ENCODE results near the gene SOWAHA.

The SOWAHA gene

DNA sequence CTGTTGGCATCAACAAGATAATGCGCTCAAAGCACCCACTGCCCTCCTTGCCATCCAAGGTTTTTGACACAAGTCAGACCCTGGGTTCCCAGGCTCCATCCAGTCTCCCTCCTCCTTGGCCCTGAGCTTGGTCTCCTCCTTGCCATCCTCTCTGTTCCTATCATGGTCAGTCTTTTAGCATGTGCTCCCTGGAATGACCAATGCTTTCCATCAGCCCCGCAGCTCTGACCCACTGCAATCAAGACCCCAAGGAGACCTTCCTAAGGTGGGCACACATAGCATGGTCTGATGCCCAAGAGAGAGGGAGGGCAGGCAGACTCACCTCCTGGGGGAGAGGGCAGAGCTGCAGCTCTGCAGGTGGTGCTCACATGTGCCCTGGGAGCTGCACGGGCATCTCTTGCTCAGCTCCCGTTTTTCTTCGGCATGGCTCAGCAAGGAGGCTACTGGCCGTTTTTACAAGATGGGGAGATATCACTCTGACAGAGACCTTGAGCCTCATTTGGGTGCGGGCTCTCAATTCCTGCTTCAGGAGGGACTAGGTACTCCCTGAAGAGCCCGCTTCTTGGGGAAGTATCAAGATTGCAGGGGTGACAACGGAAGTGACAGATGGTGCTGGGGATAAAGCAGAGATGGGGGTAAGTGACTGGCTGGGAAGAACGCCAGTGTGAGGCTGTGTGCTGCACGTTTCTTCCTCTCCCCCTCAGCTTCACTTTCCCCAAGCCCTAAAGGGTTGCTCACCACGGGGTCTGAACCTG is 39.3 kb upstream of the SOWAHA start:
- DNase-seq (ENCODE audit: low read depth) = no peak
- H3K4me3 ChIP-seq (replicated peaks; ENCODE audit: low read depth, low read length) = no peak overlapping the region
- TF ChIP-seq, protein P1, sequence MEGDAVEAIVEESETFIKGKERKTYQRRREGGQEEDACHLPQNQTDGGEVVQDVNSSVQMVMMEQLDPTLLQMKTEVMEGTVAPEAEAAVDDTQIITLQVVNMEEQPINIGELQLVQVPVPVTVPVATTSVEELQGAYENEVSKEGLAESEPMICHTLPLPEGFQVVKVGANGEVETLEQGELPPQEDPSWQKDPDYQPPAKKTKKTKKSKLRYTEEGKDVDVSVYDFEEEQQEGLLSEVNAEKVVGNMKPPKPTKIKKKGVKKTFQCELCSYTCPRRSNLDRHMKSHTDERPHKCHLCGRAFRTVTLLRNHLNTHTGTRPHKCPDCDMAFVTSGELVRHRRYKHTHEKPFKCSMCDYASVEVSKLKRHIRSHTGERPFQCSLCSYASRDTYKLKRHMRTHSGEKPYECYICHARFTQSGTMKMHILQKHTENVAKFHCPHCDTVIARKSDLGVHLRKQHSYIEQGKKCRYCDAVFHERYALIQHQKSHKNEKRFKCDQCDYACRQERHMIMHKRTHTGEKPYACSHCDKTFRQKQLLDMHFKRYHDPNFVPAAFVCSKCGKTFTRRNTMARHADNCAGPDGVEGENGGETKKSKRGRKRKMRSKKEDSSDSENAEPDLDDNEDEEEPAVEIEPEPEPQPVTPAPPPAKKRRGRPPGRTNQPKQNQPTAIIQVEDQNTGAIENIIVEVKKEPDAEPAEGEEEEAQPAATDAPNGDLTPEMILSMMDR (IDR thresholded peaks at IDR 0.05; ENCODE audit: low read length, missing control alignments) = no peak

- TF ChIP-seq, protein P1 (IDR thresholded peaks at IDR 0.05; ENCODE audit: low read length, missing control alignments) = no peak
- no peak overlapping the region for H3K4me3 ChIP-seq (replicated peaks; ENCODE audit: low read depth, low read length)
- no peak for DNase-seq (ENCODE audit: low read depth)
These were observed 38.7 kb upstream of the SOWAHA start for GRCh38 chr5:132774406-132774805.

- TF ChIP-seq, protein P1 (IDR thresholded peaks at IDR 0.05; ENCODE audit: low read length, missing control alignments) = no peak
- no peak overlapping the region for H3K4me3 ChIP-seq (replicated peaks; ENCODE audit: low read depth, low read length)
- no peak for DNase-seq (ENCODE audit: low read depth)
These were observed 38.2 kb upstream of the SOWAHA start for GRCh38 chr5:132774896-132775295.

- TF ChIP-seq, protein P1 (IDR thresholded peaks at IDR 0.05; ENCODE audit: low read length, missing control alignments) = no peak
- H3K4me3 ChIP-seq (replicated peaks; ENCODE audit: low read depth, low read length) = no peak overlapping the region
- no peak for DNase-seq (ENCODE audit: low read depth)
These were observed 37.6 kb upstream of the SOWAHA start for GRCh38 chr5:132775476-132775961.

- TF ChIP-seq, protein P1 (IDR thresholded peaks at IDR 0.05; ENCODE audit: low read length, missing control alignments) = no peak
- no peak for DNase-seq (ENCODE audit: low read depth)
These were observed 36.8 kb upstream of the SOWAHA start for GRCh38 chr5:132776131-132776937.

GRCh38 chr5:132776938-132777208 is 36.2 kb upstream of the SOWAHA start:
- no peak for DNase-seq (ENCODE audit: low read depth)
- peak overlapping the region; percentile 72 for H3K4me3 ChIP-seq (replicated peaks; ENCODE audit: low read depth, low read length)
- TF ChIP-seq, protein P1 (IDR thresholded peaks at IDR 0.05; ENCODE audit: low read length, missing control alignments) = no peak

More at GRCh38 chr5:132776131-132776937, 36.8 kb upstream of the SOWAHA start:
- H3K4me3 ChIP-seq (replicated peaks; ENCODE audit: low read depth, low read length) = peak overlapping the region; percentile 72
